DOHH2 (cell line): ENCODE data around the gene HLA-C.

Experiments used
- EZH2phosphoT487 ChIP-seq: fragments of 200-600 bp; sonication (generic); IDR thresholded peaks from 2 replicates; pipeline ENCODE4 v1.6.1; 2017; ENCODE audit warnings: borderline replicate concordance, mild to moderate bottlenecking, antibody characterized with exemption, low read length, moderate library complexity, mixed read lengths
- TF ChIP-seq, protein P1 (sequence below): fragments of 200-600 bp; sonication (generic); IDR thresholded peaks from one replicate; pipeline ENCODE4 v1.5.1; 2014; ENCODE audit warnings: antibody characterized with exemption, mild to moderate bottlenecking, low read depth, low read length; ENCODE audit not compliant: poor library complexity, severe bottlenecking

DNA sequence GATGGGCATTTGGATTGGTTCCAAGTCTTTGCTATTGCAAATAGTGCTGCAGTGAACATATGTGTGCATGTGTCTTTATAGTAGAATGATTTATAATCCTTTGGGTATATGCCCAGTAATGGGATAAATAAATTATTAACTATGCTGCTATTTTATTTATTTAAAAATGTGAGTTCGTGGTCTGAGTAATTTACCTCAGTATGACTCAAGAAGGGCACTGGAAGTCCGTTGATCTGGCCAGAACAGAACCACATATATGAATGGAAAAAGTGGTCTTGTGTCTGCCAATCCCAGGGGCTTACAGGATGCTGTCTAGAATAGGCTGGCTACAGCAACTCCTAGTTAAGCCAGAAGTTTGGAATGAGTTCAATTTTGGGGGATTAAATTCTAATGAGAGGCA is 27.6 kb upstream of the HLA-C start:
- TF ChIP-seq, protein P1, sequence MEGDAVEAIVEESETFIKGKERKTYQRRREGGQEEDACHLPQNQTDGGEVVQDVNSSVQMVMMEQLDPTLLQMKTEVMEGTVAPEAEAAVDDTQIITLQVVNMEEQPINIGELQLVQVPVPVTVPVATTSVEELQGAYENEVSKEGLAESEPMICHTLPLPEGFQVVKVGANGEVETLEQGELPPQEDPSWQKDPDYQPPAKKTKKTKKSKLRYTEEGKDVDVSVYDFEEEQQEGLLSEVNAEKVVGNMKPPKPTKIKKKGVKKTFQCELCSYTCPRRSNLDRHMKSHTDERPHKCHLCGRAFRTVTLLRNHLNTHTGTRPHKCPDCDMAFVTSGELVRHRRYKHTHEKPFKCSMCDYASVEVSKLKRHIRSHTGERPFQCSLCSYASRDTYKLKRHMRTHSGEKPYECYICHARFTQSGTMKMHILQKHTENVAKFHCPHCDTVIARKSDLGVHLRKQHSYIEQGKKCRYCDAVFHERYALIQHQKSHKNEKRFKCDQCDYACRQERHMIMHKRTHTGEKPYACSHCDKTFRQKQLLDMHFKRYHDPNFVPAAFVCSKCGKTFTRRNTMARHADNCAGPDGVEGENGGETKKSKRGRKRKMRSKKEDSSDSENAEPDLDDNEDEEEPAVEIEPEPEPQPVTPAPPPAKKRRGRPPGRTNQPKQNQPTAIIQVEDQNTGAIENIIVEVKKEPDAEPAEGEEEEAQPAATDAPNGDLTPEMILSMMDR = no peak
- no peak for TF ChIP-seq EZH2phosphoT487
